Adrenal gland (tissue), 5 donors: ENCODE results near the gene STIM1.

ENCODE experiments used
- CTCF ChIP-seq, 6 experiments: fragments of 450-650 bp in 4 of 6; fragments of 200-600 bp in 2 of 6; sonication (generic) in 1 of 6; IDR thresholded peaks; 1 replicate in 5 of 6; 2 replicates in 1 of 6; pipeline versions ENCODE4 v1.5.1 to v1.8.0; 2016 to 2021; ENCODE audit warnings: antibody characterized with exemption in 6 of 6, mild to moderate bottlenecking in 2 of 6, moderate library complexity in 1 of 6
- POLR2A ChIP-seq, 2 donors: fragments of 450-650 bp; IDR thresholded peaks; one replicate each; pipeline ENCODE4 v1.6.1; 2017; ENCODE audit warnings: antibody characterized with exemption in 2 of 2, mild to moderate bottlenecking in 2 of 2, moderate library complexity in 1 of 2
- donor health status: DM: no; HTN: no; CAD: no.

GRCh38 chr11:3969200-3969599 lies 113.7 kb downstream of the STIM1 start:
- TF ChIP-seq POLR2A (IDR thresholded peaks at IDR 0.05) (no peak), CTCF (IDR thresholded peaks at IDR 0.05) (no peak)
